Frontal cortex (tissue), 4 donors: ENCODE measurements around the gene ACTMAP. TPM values are rescaled to one million over a fixed set of nuclear protein-coding genes. Genes with fewer than 3 reads are reported as not detected.
A peak's percentile ranks its signal among the peaks of the same experiment; 100 is the strongest.

Source experiments
- DNase-seq, 2 donors: peaks; one replicate each; pipeline ENCODE4 v3.0.0; 2012; ENCODE audit warnings: low spot score in 2 of 2
- FAIRE-seq: peaks from 2 replicates; lab custom pipeline; 2012; peaks lifted over from hg19 to GRCh38; lab: Jason Lieb, UNC
- small RNA-seq: library from RNA; depleted of rRNA; stranded (forward); fragments of <200 nt; gene quantifications from one replicate; pipeline ENCODE3, GENCODE V24; 2014
- total RNA-seq: library from RNA; depleted of rRNA; stranded (reverse); fragments of >200 nt; gene quantifications from one replicate; pipeline ENCODE4 v1.2.3, GENCODE V29; 2014
- donor health status: control.
- donor health status: control.
- donor health status: control.

ACTMAP gene
- total RNA-seq, 1 donor from 2014 or later, result under 0.01 TPM

- FAIRE-seq (no peak), DNase-seq (no peak)
These were observed 47.1 kb downstream of the ACTMAP start for GRCh38 chr19:40703029-40703755.

GRCh38 chr19:40702337-40703012 is 47.8 kb downstream of the ACTMAP start:
- no peak for FAIRE-seq

GRCh38 chr19:40701758-40702157 is 48.5 kb downstream of the ACTMAP start:
- no peak for FAIRE-seq
- DNase-seq, result no peak

More at GRCh38 chr19:40702337-40703012, 47.8 kb downstream of the ACTMAP start:
- no peak for DNase-seq

GRCh38 chr19:40700083-40700482 is 50.2 kb downstream of the ACTMAP start:
- DNase-seq (no peak), FAIRE-seq (no peak)

GRCh38 chr19:40697007-40697406 is 53.3 kb downstream of the ACTMAP start:
- DNase-seq, result no peak
- no peak for FAIRE-seq

GRCh38 chr19:40695881-40696280 is 54.4 kb downstream of the ACTMAP start:
- no peak for FAIRE-seq
- no peak for DNase-seq

- no peak for FAIRE-seq
- DNase-seq, result no peak
These were observed 56.4 kb downstream of the ACTMAP start for GRCh38 chr19:40693896-40694295.

GRCh38 chr19:40693150-40693788 is 57.0 kb downstream of the ACTMAP start:
- DNase-seq (no peak), FAIRE-seq (no peak)

GRCh38 chr19:40692212-40692551 is 58.1 kb downstream of the ACTMAP start:
- no peak for FAIRE-seq
- DNase-seq, result peak in 1 of 2 donors; percentile 10

GRCh38 chr19:40691421-40692211 is 58.7 kb downstream of the ACTMAP start:
- DNase-seq (peak in 1 of 2 donors; percentile 28), FAIRE-seq (no peak)

Small RNA genes within 50 kb of the gene (small RNA-seq; reads per million reads assigned to genes)
- gene RNU6-195P, result not detected

Other genes with a start within 250 kb of the ACTMAP start
- gene SHKBP1, start 173.6 kb downstream of the ACTMAP start, total RNA-seq, result 1.6 TPM
- 25.3 TPM for gene LTBP4, start 149.1 kb downstream of the ACTMAP start, total RNA-seq
- gene NUMBL, start 59.8 kb downstream of the ACTMAP start, total RNA-seq, result 16.7 TPM
- 24.5 TPM for gene COQ8B, start 33.6 kb downstream of the ACTMAP start, total RNA-seq
- gene ITPKC, start 33.4 kb downstream of the ACTMAP start, total RNA-seq, result 5.7 TPM
- gene SNRPA, start 726 bp upstream of the ACTMAP start, total RNA-seq, result 23.6 TPM
- gene MIA, start 25.0 kb upstream of the ACTMAP start, total RNA-seq, result not detected
- gene RAB4B, start 27.8 kb upstream of the ACTMAP start, total RNA-seq, result 6.1 TPM
- gene EGLN2, start 48.7 kb upstream of the ACTMAP start, total RNA-seq, result 46.5 TPM
- gene CYP2A6, start 100.0 kb upstream of the ACTMAP start, total RNA-seq, result not detected
- not detected for gene CYP2A7, start 131.8 kb upstream of the ACTMAP start, total RNA-seq
- not detected for gene CYP2B6, start 240.8 kb upstream of the ACTMAP start, total RNA-seq